Uterus (tissue), 4 donors: ENCODE measurements around the gene GALNT14. TPM values are rescaled to one million over a fixed set of nuclear protein-coding genes. Genes with fewer than 3 reads are reported as not detected.

ENCODE experiments used
- DNase-seq, 2 donors: peaks; one replicate each; pipeline ENCODE4 v3.0.0-alpha.2; 2019 to 2020
- H3K27ac ChIP-seq, 2 donors: fragments of 200-600 bp; sonication (generic); 1 replicate in 1 of 2; 2 replicates in 1 of 2; pipeline ENCODE4 v1.5.1; 2016 to 2018
- H3K27me3 ChIP-seq, 2 donors: fragments of 200-600 bp; sonication (generic); one replicate each; pipeline ENCODE4 v1.5.1; 2018 to 2019; ENCODE audit warnings: control low read depth in 1 of 2
- H3K36me3 ChIP-seq, 2 donors: fragments of 200-600 bp; sonication (generic); one replicate each; pipeline ENCODE4 v1.5.1; 2019; ENCODE audit warnings: control low read depth in 1 of 2
- H3K4me1 ChIP-seq, 2 donors: fragments of 200-600 bp; sonication (generic); one replicate each; pipeline ENCODE4 v1.5.1; 2018 to 2019; ENCODE audit warnings: control low read depth in 1 of 2
- H3K4me3 ChIP-seq, 2 donors: fragments of 200-600 bp; sonication (generic); 1 replicate in 1 of 2; 2 replicates in 1 of 2; pipeline ENCODE4 v1.5.1; 2018 to 2019; ENCODE audit warnings: mild to moderate bottlenecking in 1 of 2
- H3K9me3 ChIP-seq, 2 donors: fragments of 200-600 bp; sonication (generic); one replicate each; pipeline ENCODE4 v1.5.1; 2019; ENCODE audit warnings: control low read depth in 1 of 2
- CTCF ChIP-seq, 4 experiments: fragments of 200-600 bp in 2 of 4; fragments of 450-650 bp in 2 of 4; sonication (generic) in 2 of 4; IDR thresholded peaks; one replicate each; pipeline ENCODE4 v1.5.1; 2016 to 2019; ENCODE audit warnings: antibody characterized with exemption in 4 of 4, mild to moderate bottlenecking in 2 of 4, moderate library complexity in 1 of 4
- POLR2A ChIP-seq, 2 donors: fragments of 450-650 bp; IDR thresholded peaks; one replicate each; pipeline ENCODE4 v1.6.1; 2016; ENCODE audit warnings: antibody characterized with exemption in 2 of 2, mild to moderate bottlenecking in 1 of 2, moderate library complexity in 1 of 2
- intact Hi-C: fragments of 100-400 bp; cut with DNase I; formaldehyde crosslinking; loops from one replicate; pipeline ENCODE4 v1.15.1; 2023; ENCODE audit warnings: low total_unique reads
- total RNA-seq, 4 donors: library from RNA; depleted of rRNA in 3 of 4; stranded (reverse); fragments of >200 nt in 3 of 4; gene quantifications; one replicate each; pipeline versions ENCODE4 v1.1.0 to v1.2.4, GENCODE V29; 2014 to 2023
- donor health status: DM: yes; HTN: yes; CAD: no.

GALNT14 gene
- total RNA-seq, 4 donors from 2014 or later, result 0.58 to 4.0 TPM; not detected in 2

- Histone ChIP-seq H3K27ac (no peak overlapping the region), H3K36me3 (no peaks in the 10 kb centered on the region), H3K4me3 (no peak overlapping the region), H3K4me1 (no peaks in the 10 kb centered on the region), H3K9me3 (no peaks in the 10 kb centered on the region), H3K27me3 (no peaks in the 10 kb centered on the region)
- no peak for DNase-seq
- TF ChIP-seq CTCF (IDR thresholded peaks at IDR 0.05) (no peak), POLR2A (IDR thresholded peaks at IDR 0.05) (no peak)
- intact Hi-C loops, result no loop called here
Observed at GRCh38 chr2:30990176-30990575, 148.1 kb downstream of the GALNT14 start.

GRCh38 chr2:30989746-30990145 lies 148.5 kb downstream of the GALNT14 start:
- intact Hi-C loops, result no loop called here
- no peaks in the 10 kb centered on the region for H3K4me1 ChIP-seq
- H3K9me3 ChIP-seq, result no peaks in the 10 kb centered on the region
- H3K27ac ChIP-seq, result no peak overlapping the region
- H3K27me3 ChIP-seq, result no peaks in the 10 kb centered on the region
- TF ChIP-seq POLR2A (IDR thresholded peaks at IDR 0.05), result no peak
- TF ChIP-seq CTCF (IDR thresholded peaks at IDR 0.05), result no peak
- no peaks in the 10 kb centered on the region for H3K36me3 ChIP-seq
- H3K4me3 ChIP-seq, result no peak overlapping the region
- no peak for DNase-seq

- Histone ChIP-seq H3K27ac (no peak overlapping the region), H3K4me1 (no peaks in the 10 kb centered on the region), H3K27me3 (no peaks in the 10 kb centered on the region), H3K9me3 (no peaks in the 10 kb centered on the region), H3K36me3 (no peaks in the 10 kb centered on the region), H3K4me3 (no peak overlapping the region)
- intact Hi-C loops, result no loop called here
- no peak for TF ChIP-seq POLR2A (IDR thresholded peaks at IDR 0.05)
- TF ChIP-seq CTCF (IDR thresholded peaks at IDR 0.05), result no peak
- DNase-seq, result no peak
Observed at GRCh38 chr2:30987566-30987965, 150.7 kb downstream of the GALNT14 start.

GRCh38 chr2:30986231-30986580 lies 152.0 kb downstream of the GALNT14 start:
- no peaks in the 10 kb centered on the region for H3K36me3 ChIP-seq
- intact Hi-C loops, result no loop called here
- no peaks in the 10 kb centered on the region for H3K9me3 ChIP-seq
- TF ChIP-seq CTCF (IDR thresholded peaks at IDR 0.05), result no peak
- no peak for TF ChIP-seq POLR2A (IDR thresholded peaks at IDR 0.05)
- H3K4me1 ChIP-seq, result peaks cover 0 to 2% of the 10 kb centered on the region in 2 donors
- H3K27ac ChIP-seq, result no peak overlapping the region
- H3K4me3 ChIP-seq, result no peak overlapping the region
- no peak for DNase-seq
- H3K27me3 ChIP-seq, result no peaks in the 10 kb centered on the region

GRCh38 chr2:30985493-30986230 lies 152.6 kb downstream of the GALNT14 start:
- TF ChIP-seq CTCF (IDR thresholded peaks at IDR 0.05) (no peak), POLR2A (IDR thresholded peaks at IDR 0.05) (no peak)
- intact Hi-C loops, result no loop called here

More at GRCh38 chr2:30985493-30986230, 152.6 kb downstream of the GALNT14 start:
- Histone ChIP-seq H3K4me1 (peaks cover 0 to 3% of the 10 kb centered on the region in 2 donors), H3K36me3 (no peaks in the 10 kb centered on the region), H3K4me3 (no peak overlapping the region), H3K9me3 (no peaks in the 10 kb centered on the region), H3K27me3 (no peaks in the 10 kb centered on the region), H3K27ac (no peak overlapping the region)
- DNase-seq, result no peak
